H1 (cell line): ENCODE measurements around the gene RHEB. TPM values are rescaled to one million over a fixed set of nuclear protein-coding genes. Genes with fewer than 3 reads are reported as not detected.

Experiments used
- CTCF ChIA-PET: fragments of 300-600 bp; sonication (Branson Sonifier 250); formaldehyde crosslinking; loops from one replicate; lab custom pipeline; 2021; ENCODE audit not compliant: partially characterized antibody; lab: Charles Lee
- POLR2A ChIA-PET: fragments of 300-600 bp; sonication (Branson Sonifier 250); formaldehyde crosslinking; loops from one replicate; lab custom pipeline; 2021; ENCODE audit warnings: inconsistent platforms; ENCODE audit not compliant: partially characterized antibody; lab: Charles Lee
- DNase-seq, 2 experiments: peaks; one replicate each; pipeline versions ENCODE4 v3.0.0 to v3.0.0-alpha.2; 2010 to 2022; ENCODE audit warnings: low spot score in 2 of 2, low read depth in 1 of 2, mixed read lengths in 1 of 2
- FAIRE-seq: peaks from 2 replicates; lab custom pipeline; 2011; peaks lifted over from hg19 to GRCh38; lab: Jason Lieb, UNC
- H2AFZ ChIP-seq: 2 replicates; pipeline ENCODE4 v1.8.1; 2012; ENCODE audit warnings: low read length, inconsistent platforms
- H2AK5ac ChIP-seq: 2 replicates; pipeline ENCODE4 v1.6.1; 2013; ENCODE audit warnings: low read depth, low read length
- H2BK120ac ChIP-seq: replicated peaks from 2 replicates; pipeline ENCODE3; 2013; ENCODE audit warnings: low read depth, low read length, inconsistent platforms
- H2BK12ac ChIP-seq: 2 replicates; pipeline ENCODE4 v1.6.1; 2013; ENCODE audit warnings: low read depth, low read length
- H2BK15ac ChIP-seq: 2 replicates; pipeline ENCODE4 v1.6.1; 2013; ENCODE audit warnings: low read length
- H2BK20ac ChIP-seq: 2 replicates; pipeline ENCODE4 v1.6.1; 2013; ENCODE audit warnings: low read length
- H2BK5ac ChIP-seq: 2 replicates; pipeline ENCODE4 v1.6.1; 2013; ENCODE audit warnings: low read depth, low read length
- H3K14ac ChIP-seq: 2 replicates; pipeline ENCODE4 v1.6.1; 2013; ENCODE audit warnings: inconsistent platforms; ENCODE audit not compliant: insufficient read length
- H3K18ac ChIP-seq: 2 replicates; pipeline ENCODE4 v1.6.1; 2013; ENCODE audit warnings: low read length; ENCODE audit errors: extremely low read depth
- H3K23ac ChIP-seq: 2 replicates; pipeline ENCODE4 v1.6.1; 2013; ENCODE audit warnings: inconsistent platforms; ENCODE audit not compliant: insufficient read length
- H3K23me2 ChIP-seq: 2 replicates; pipeline ENCODE4 v1.6.1; 2013; ENCODE audit warnings: low read depth, low read length
- H3K27ac ChIP-seq: 2 replicates; pipeline ENCODE4 v1.6.1; 2011; ENCODE audit warnings: low read depth, low read length, inconsistent platforms
- H3K27me3 ChIP-seq, 4 experiments: replicated peaks in 1 of 4; 1 replicate in 1 of 4; 2 replicates in 3 of 4; pipeline versions ENCODE4 v1.6.1 to v1.8.1; 2011 to 2013; ENCODE audit warnings: low read length in 3 of 4, mild to moderate bottlenecking in 3 of 4, inconsistent platforms in 2 of 4, mixed read lengths in 2 of 4, moderate library complexity in 1 of 4; ENCODE audit not compliant: control insufficient read depth in 3 of 4, insufficient read depth in 3 of 4; ENCODE audit errors: extremely low read depth in 1 of 4
- H3K36me3 ChIP-seq, 4 experiments: 2 replicates each; pipeline versions ENCODE4 v1.6.1 to v1.8.1; 2011 to 2013; ENCODE audit warnings: mild to moderate bottlenecking in 4 of 4, low read length in 3 of 4, moderate library complexity in 2 of 4, control low read depth in 1 of 4, inconsistent platforms in 1 of 4; ENCODE audit not compliant: insufficient read depth in 4 of 4, control insufficient read depth in 2 of 4
- H3K4ac ChIP-seq: replicated peaks from 2 replicates; pipeline ENCODE3; 2013; ENCODE audit warnings: low read length, low read depth, mixed read lengths, inconsistent platforms; ENCODE audit not compliant: insufficient read length
- H3K4me1 ChIP-seq, 4 experiments: replicated peaks in 1 of 4; 1 replicate in 1 of 4; 2 replicates in 3 of 4; pipeline versions ENCODE4 v1.6.1 to v1.8.1; 2011 to 2013; ENCODE audit warnings: low read length in 3 of 4, inconsistent platforms in 2 of 4, mixed read lengths in 1 of 4; ENCODE audit not compliant: insufficient read depth in 4 of 4, control insufficient read depth in 3 of 4
- H3K4me2 ChIP-seq, 2 experiments: 2 replicates each; pipeline versions ENCODE4 v1.6.1 to v1.8.1; 2011 to 2013; ENCODE audit warnings: low read depth in 2 of 2, low read length in 2 of 2, control low read depth in 1 of 2, inconsistent platforms in 1 of 2, mild to moderate bottlenecking in 1 of 2; ENCODE audit not compliant: insufficient read depth in 1 of 2
- H3K4me3 ChIP-seq, 4 experiments: fragments of 200-600, 300-600 bp in 1 of 4; sonication (generic), shearing (Covaris generic), sonication (Bioruptor Twin) in 1 of 4; 2 replicates each; pipeline versions ENCODE4 v1.5.1 to v1.8.1; 2011 to 2016; ENCODE audit warnings: low read length in 4 of 4, low read depth in 3 of 4, control low read depth in 2 of 4, inconsistent platforms in 2 of 4, mild to moderate bottlenecking in 2 of 4, mixed read lengths in 1 of 4, moderate library complexity in 1 of 4; ENCODE audit not compliant: insufficient read depth in 2 of 4; ENCODE audit errors: extremely low read depth in 1 of 4
- H3K56ac ChIP-seq: replicated peaks from 2 replicates; pipeline ENCODE3; 2013; ENCODE audit warnings: low read depth, mild to moderate bottlenecking, mixed read lengths, low read length, inconsistent platforms; ENCODE audit not compliant: insufficient read length
- H3K79me1 ChIP-seq: 2 replicates; pipeline ENCODE4 v1.6.1; 2013; ENCODE audit warnings: low read depth, low read length, control low read depth
- H3K79me2 ChIP-seq, 2 experiments: 2 replicates each; pipeline versions ENCODE4 v1.6.1 to v1.8.1; 2012 to 2013; ENCODE audit warnings: low read length in 2 of 2, mild to moderate bottlenecking in 2 of 2, inconsistent platforms in 1 of 2; ENCODE audit not compliant: insufficient read depth in 2 of 2, control insufficient read depth in 1 of 2
- H3K9ac ChIP-seq, 4 experiments: replicated peaks in 1 of 4; 1 replicate in 1 of 4; 2 replicates in 3 of 4; pipeline versions ENCODE4 v1.6.1 to v1.8.1; 2011 to 2013; ENCODE audit warnings: low read depth in 3 of 4, low read length in 3 of 4, control low read depth in 2 of 4, mild to moderate bottlenecking in 2 of 4, moderate library complexity in 2 of 4, inconsistent platforms in 1 of 4; ENCODE audit errors: extremely low read depth in 1 of 4
- H3K9me3 ChIP-seq, 2 experiments: 2 replicates each; pipeline versions ENCODE4 v1.6.1 to v1.8.1; 2012 to 2013; ENCODE audit warnings: mild to moderate bottlenecking in 2 of 2, moderate library complexity in 2 of 2, control low read depth in 1 of 2, inconsistent platforms in 1 of 2, low read depth in 1 of 2, low read length in 1 of 2, mixed read lengths in 1 of 2; ENCODE audit not compliant: insufficient read depth in 2 of 2
- H4K20me1 ChIP-seq, 2 experiments: replicated peaks in 1 of 2; 2 replicates each; pipeline versions ENCODE3 to v1.8.1; 2011 to 2013; ENCODE audit warnings: inconsistent platforms in 2 of 2, low read length in 2 of 2, mild to moderate bottlenecking in 1 of 2; ENCODE audit not compliant: insufficient read depth in 2 of 2, control insufficient read depth in 1 of 2
- H4K5ac ChIP-seq: 2 replicates; pipeline ENCODE4 v1.6.1; 2013; ENCODE audit warnings: low read length, low read depth, mixed read lengths, inconsistent platforms; ENCODE audit not compliant: insufficient read length
- H4K8ac ChIP-seq: 2 replicates; pipeline ENCODE4 v1.8.0; 2013; ENCODE audit warnings: mild to moderate bottlenecking, moderate library complexity, low read length, inconsistent platforms; ENCODE audit not compliant: insufficient read depth; ENCODE audit errors: extremely low read depth
- H4K91ac ChIP-seq: replicated peaks from 2 replicates; pipeline ENCODE3; 2013; ENCODE audit warnings: low read length, mixed read lengths, inconsistent platforms; ENCODE audit not compliant: insufficient read length
- ASH2L ChIP-seq: fragments of 200-600, 300-600 bp; sonication (generic); IDR thresholded peaks from one replicate; pipeline ENCODE4 v1.7.1; 2017; ENCODE audit warnings: low read length
- BCL11A ChIP-seq, 2 experiments: IDR thresholded peaks; one replicate each; pipeline ENCODE4 v1.6.1; 2011; ENCODE audit warnings: low read depth in 2 of 2, low read length in 2 of 2, mild to moderate bottlenecking in 2 of 2
- BRCA1 ChIP-seq: IDR thresholded peaks from 2 replicates; pipeline ENCODE4 v1.6.1; 2012; ENCODE audit warnings: low read depth, low read length, improper control_type of control experiment
- E2F6 ChIP-seq: IDR thresholded peaks from 2 replicates; pipeline ENCODE4 v1.6.1; 2012; ENCODE audit warnings: inconsistent platforms
- KDM4A ChIP-seq: IDR thresholded peaks from one replicate; pipeline ENCODE4 v1.7.1; 2012; ENCODE audit warnings: low read depth, mild to moderate bottlenecking, moderate library complexity, low read length, inconsistent platforms; ENCODE audit not compliant: severe bottlenecking
- NANOG ChIP-seq: IDR thresholded peaks from 2 replicates; pipeline ENCODE4 v1.6.1; 2011; ENCODE audit warnings: low read length, low read depth, mild to moderate bottlenecking, inconsistent platforms; ENCODE audit not compliant: insufficient read depth, poor library complexity, severe bottlenecking
- PHF8 ChIP-seq: fragments of 200-600 bp; sonication (generic); conservative IDR thresholded peaks from 2 replicates; pipeline ENCODE4 v1.7.1; 2012; ENCODE audit warnings: low read depth, mild to moderate bottlenecking, inconsistent platforms, low read length, moderate library complexity
- SP2 ChIP-seq: IDR thresholded peaks from 2 replicates; pipeline ENCODE4 v1.6.1; 2012; ENCODE audit warnings: mild to moderate bottlenecking, low read length, inconsistent platforms
- WGBS, 2 experiments: shearing (Covaris generic) in 1 of 2; methylation state at CpG; one replicate each; pipeline versions ENCODE4 v1.1.6 to v1.1.7; 2013 to 2015; ENCODE audit warnings: low lambda C conversion rate in 2 of 2, mixed read lengths in 2 of 2, inconsistent platforms in 1 of 2, low coverage in 1 of 2, missing lambda C conversion rate in 1 of 2; ENCODE audit not compliant: insufficient replicate concordance in 2 of 2, insufficient coverage in 1 of 2, insufficient read length in 1 of 2; ENCODE audit errors: extremely low coverage in 1 of 2, missing lambda C conversion rate in 1 of 2; 5-methylcytosine and 5-hydroxymethylcytosine counted together
- polyA plus RNA-seq, 7 experiments: library from polyadenylated mRNA; depleted of rRNA in 3 of 7; stranded (reverse) in 5 of 7; unstranded in 2 of 7; fragments of >200 nt in 5 of 7; fragments of 200-250 nt in 2 of 7; gene quantifications; 1 replicate in 5 of 7; 2 replicates in 1 of 7; 4 replicates in 1 of 7; pipeline versions ENCODE4 v1.2.1 to v1.2.3, GENCODE V29; 2011 to 2013; ENCODE audit warnings: missing spikeins in 2 of 7, mixed read lengths in 2 of 7
- total RNA-seq: library from RNA; stranded (reverse); fragmentation: NEBNext Ultra II Directional; extraction: Animal tissue kit (Norgen Biotek cat#: 25700); gene quantifications from 2 replicates; pipeline ENCODE4 v1.2.1, GENCODE V29; 2021
- TF ChIP-seq, protein P1 (sequence below): IDR thresholded peaks from 2 replicates; pipeline ENCODE4 v1.6.1; 2011; ENCODE audit warnings: low read depth, mild to moderate bottlenecking, low read length; ENCODE audit not compliant: insufficient read depth
- TF ChIP-seq, protein P2 (sequence below), 3 experiments: IDR thresholded peaks; 1 replicate in 2 of 3; 2 replicates in 1 of 3; pipeline versions ENCODE4 v1.5.1 to v1.6.1; 2011; ENCODE audit warnings: low read length in 3 of 3, mild to moderate bottlenecking in 3 of 3, inconsistent platforms in 2 of 3, low read depth in 1 of 3, moderate library complexity in 1 of 3; ENCODE audit not compliant: insufficient read depth in 1 of 3; ENCODE audit errors: control extremely low read depth in 1 of 3

Gene RHEB
- total and polyA plus RNA-seq, 2 of the 8 experiments (the other 6 are each of a cell fraction or from before 2014, with no cell fraction given) = 60.8 to 132 TPM

DNA sequence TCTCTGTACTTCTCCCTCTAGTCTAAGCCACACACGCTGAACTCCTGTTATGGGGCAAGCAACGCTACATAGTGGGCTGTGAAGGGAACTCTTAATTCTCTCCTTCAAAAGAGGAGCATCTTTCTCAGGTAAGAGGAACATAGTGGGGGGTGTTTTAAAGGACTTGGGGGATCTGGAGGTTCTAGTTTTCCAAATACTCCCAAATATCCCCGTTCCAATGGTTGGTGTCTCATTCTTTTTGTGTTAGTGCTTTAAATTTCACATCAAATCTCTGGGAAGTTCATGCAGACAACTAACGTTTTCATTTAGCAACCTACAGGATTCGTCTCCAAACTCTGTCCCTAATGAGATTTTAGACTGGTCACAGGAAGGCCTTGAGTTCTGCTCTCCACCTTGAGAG, 97.5 kb downstream of the RHEB start:
- Histone ChIP-seq H4K20me1 (no peaks in the 10 kb centered on the region), H3K36me3 (no peaks in the 10 kb centered on the region), H2BK15ac (no peak overlapping the region), H3K79me1 (no peaks in the 10 kb centered on the region), H3K9me3 (peaks cover 5 to 7% of the 10 kb centered on the region in 2 experiments; a peak in 2 of 4 replicates), H2BK12ac (no peak overlapping the region), H3K23ac (no peak overlapping the region), H3K56ac (no peak overlapping the region), H4K91ac (no peak overlapping the region), H3K4me2 (no peak overlapping the region), H3K14ac (no peak overlapping the region), H3K27ac (no peak overlapping the region), H3K18ac (no peak overlapping the region), H4K5ac (no peak overlapping the region), H3K27me3 (peaks cover 0 to under 1% (median under 1%) of the 10 kb centered on the region in 4 experiments; a peak in 2 of 7 replicates), H3K23me2 (no peaks in the 10 kb centered on the region), H3K4ac (no peak overlapping the region), H2BK20ac (no peak overlapping the region), H2BK120ac (no peak overlapping the region), H3K4me3 (no peak overlapping the region), H2AFZ (no peak overlapping the region), H3K9ac (no peak overlapping the region), H4K8ac (no peak overlapping the region), H2AK5ac (no peak overlapping the region), H2BK5ac (no peak overlapping the region), H3K79me2 (no peaks in the 10 kb centered on the region), H3K4me1 (no peaks in the 10 kb centered on the region)
- ChIA-PET POLR2A (no interaction called here), CTCF (interaction anchor here (0.8 to 2.2 kb wide), 2 partner anchors 17 to 26 kb away, joined by 3 to 9 read pairs; no protein-coding TSS in a partner anchor)
- WGBS, 2 experiments = 88% methylated on average over 5 of the region's 5 CpGs; no CpG with 5 or more reads in 1 of the 2 experiments
- no peak for FAIRE-seq
- DNase-seq = no peak
- TF ChIP-seq PHF8 = no peak
- TF ChIP-seq, protein P1, sequence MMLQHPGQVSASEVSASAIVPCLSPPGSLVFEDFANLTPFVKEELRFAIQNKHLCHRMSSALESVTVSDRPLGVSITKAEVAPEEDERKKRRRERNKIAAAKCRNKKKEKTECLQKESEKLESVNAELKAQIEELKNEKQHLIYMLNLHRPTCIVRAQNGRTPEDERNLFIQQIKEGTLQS = no peak
- TF ChIP-seq E2F6 = no peak
- no peak for TF ChIP-seq BCL11A (IDR thresholded peaks at IDR 0.05; ENCODE audit: low read depth in 2 of 2, low read length in 2 of 2)
- TF ChIP-seq SP2 = no peak
- TF ChIP-seq KDM4A = no peak
- TF ChIP-seq, protein P2, sequence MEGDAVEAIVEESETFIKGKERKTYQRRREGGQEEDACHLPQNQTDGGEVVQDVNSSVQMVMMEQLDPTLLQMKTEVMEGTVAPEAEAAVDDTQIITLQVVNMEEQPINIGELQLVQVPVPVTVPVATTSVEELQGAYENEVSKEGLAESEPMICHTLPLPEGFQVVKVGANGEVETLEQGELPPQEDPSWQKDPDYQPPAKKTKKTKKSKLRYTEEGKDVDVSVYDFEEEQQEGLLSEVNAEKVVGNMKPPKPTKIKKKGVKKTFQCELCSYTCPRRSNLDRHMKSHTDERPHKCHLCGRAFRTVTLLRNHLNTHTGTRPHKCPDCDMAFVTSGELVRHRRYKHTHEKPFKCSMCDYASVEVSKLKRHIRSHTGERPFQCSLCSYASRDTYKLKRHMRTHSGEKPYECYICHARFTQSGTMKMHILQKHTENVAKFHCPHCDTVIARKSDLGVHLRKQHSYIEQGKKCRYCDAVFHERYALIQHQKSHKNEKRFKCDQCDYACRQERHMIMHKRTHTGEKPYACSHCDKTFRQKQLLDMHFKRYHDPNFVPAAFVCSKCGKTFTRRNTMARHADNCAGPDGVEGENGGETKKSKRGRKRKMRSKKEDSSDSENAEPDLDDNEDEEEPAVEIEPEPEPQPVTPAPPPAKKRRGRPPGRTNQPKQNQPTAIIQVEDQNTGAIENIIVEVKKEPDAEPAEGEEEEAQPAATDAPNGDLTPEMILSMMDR (IDR thresholded peaks at IDR 0.05; ENCODE audit: control extremely low read depth in 1 of 3, insufficient read depth in 1 of 3, low read depth in 1 of 3, low read length in 3 of 3) = no peak
- no peak for TF ChIP-seq NANOG
- no peak for TF ChIP-seq ASH2L
- TF ChIP-seq BRCA1 = no peak
